Retina (tissue), 1 donor: ENCODE data around the gene ADAMTSL3.
"Not testable (repeated sequence)": the region's sequence is repeated elsewhere in the genome, so short reads cannot be mapped to it uniquely, and the experiment has no call there.

ENCODE experiments used
- DNase-seq: peaks from one replicate; pipeline ENCODE4 v3.0.0-alpha.2; 2016

The ADAMTSL3 gene

DNA sequence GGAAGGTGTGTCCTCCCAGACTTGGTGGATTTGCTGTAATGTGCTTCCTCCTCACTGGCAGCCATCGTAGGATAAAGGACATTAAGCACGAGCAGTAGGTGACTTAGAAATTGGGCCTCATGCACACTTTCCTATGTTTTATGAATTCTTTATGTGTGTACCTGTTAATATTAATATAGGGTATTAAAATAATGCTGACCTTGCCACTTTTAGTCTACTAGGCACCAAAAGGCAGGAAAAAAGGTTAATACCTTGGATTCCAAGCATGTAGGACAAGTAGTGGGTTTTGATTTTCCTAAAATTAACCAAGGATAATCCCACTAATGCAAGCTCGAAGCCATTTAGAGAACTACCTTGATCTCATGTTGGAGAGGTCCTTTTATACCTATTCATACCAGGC, 55.9 kb downstream of the ADAMTSL3 start:
- DNase-seq: no peak

- no peak for DNase-seq
Measured at GRCh38 chr15:83710452-83710851, 56.5 kb downstream of the ADAMTSL3 start.

DNA sequence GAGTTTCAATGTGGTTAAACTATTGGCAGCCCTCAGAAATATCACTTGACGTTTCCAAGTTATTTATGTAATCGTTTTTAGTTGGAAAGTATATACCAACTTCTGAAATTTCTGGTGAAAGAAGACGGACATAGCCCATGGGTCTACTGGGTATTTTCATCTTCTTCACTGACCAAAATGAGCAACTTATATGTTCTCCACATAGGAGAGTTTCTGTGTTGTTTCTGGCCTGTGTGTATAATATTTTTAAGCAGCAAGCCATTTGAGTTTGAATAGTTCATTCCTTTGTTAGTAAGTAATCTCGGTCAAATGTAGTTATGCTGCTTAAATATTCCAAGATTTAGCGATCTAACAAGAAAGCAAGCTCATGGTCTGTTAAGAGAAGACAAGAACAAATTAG, 57.3 kb downstream of the ADAMTSL3 start:
- DNase-seq: no peak

- no peak for DNase-seq
Measured at GRCh38 chr15:83713242-83713641, 59.3 kb downstream of the ADAMTSL3 start.

DNA sequence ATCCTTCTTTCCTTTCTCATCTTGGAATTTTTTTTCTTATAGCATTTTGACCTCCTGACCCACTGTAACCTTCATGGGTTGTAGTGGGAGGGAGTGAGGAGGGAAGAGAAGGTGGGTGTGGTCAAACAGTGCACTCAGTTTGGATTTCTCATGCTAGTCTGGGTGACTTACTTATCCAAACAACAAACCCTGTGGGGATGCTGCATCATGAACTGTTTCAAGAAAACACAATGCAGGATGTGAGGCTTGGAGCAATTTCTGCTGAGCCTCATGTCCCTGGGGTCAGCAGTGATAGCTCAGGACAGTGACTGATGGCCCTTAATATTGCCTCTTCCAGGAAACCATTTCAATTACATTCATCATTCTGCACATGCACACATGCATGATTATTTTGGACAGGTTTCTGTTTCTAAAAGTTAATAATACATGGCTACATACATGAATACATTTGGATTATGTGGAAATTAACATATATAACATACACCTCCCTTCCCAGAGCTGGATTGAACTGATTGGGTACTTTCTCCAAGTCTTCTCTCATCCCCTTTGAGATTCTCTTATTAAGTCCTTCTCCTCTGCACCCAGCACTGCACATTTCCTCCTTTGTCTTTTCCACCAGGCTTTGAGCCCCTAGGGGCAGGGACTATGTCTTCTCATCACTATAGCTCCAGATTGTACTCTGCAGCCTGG, 61.2 kb downstream of the ADAMTSL3 start:
- DNase-seq: no peak

DNA sequence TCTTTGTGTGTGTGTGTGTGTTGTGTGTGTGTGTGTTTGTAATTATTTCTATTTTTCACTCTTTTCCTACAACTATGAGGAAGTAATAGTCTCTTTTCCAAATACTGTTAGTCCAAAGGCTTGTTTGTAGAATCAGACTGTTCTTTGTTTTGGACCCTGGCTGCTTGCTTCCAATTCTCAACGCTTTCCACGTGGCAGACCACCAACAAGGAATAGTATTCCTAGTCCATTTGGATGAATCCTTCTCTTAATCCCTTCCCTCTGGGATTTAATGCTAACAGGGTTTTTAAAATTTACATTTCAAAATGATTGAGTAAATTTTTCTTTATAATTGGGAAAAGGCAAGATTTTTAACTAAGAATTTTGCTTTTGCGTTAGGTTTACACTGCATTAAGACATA, 62.7 kb downstream of the ADAMTSL3 start:
- no peak for DNase-seq

DNA sequence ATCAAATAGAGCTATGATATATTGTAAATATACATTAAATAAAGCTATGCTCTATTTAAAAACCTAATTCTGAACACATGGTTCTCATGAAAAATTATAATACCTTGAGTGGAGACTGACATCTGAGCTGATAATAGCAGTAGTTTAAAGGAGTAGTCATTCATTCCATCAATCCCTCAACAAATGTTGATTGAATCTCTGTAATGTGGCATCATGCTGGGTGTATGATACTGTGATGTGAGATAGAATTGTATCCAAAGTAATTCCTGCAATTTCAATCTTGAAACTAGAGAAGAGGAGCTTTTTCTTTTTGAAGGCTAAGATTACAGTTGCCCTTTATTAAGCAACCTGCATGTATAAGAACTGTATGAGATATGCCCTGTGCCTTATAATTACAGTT, 63.1 kb downstream of the ADAMTSL3 start:
- DNase-seq: no peak

DNA sequence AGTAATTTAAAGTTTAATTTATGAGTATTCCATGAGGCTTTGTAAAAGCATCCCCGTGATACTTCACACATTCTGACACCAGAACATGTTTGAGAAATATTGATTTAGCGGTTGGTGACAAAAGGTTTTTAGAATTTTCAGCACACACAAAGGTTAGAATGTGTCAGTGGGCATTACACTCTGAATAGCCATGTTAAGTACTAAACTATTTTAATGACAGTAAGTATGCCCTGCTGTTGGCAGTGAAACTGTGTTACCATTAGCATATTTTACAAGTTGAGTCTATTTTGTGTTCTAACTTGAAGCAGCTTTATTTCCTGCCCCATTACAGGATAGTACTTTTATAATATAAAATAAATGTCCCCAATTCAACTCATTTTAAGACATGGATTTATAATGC, 66.5 kb downstream of the ADAMTSL3 start:
- no peak for DNase-seq

DNA sequence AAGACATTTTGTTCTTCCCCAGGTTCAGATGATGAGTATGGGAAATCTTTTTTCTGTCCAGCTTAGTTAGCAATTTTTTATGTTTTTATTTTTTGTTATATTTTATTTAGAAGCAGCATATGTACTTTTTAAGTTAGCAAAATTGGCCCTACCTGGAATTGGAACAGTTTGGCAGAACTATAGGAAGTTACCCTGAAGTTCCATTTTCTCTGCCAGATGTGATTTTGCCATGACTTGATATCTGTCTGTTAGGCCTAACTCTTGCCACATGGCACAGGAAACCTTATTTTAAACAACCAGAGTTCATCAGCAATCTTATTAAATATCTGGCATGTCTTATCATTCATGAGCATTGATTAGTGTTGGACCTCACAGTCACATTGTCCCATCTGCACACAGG, 67.1 kb downstream of the ADAMTSL3 start:
- no peak for DNase-seq

GRCh38 chr15:83721981-83722380, 68.1 kb downstream of the ADAMTSL3 start:
- DNase-seq: no peak

DNA sequence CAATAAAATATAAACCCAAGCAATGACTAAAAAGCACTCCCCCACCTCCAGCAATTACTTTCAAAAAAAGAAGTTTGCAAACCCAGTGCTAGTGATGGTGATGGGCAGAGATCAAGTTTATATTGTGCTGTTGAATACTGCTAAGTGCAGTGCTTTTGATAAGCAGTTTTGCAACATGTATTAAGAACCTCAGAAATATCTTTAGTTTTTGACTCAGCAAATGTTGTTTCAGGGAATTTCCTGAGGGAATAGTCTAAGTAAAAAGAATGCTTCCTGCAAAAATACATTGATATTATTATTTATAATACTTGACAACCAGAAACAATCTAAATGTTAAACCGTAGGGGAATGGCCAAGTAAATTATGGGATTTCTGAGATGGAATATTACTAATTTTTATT, 69.3 kb downstream of the ADAMTSL3 start:
- DNase-seq: no peak

GRCh38 chr15:83732196-83732595, 78.3 kb downstream of the ADAMTSL3 start:
- no peak for DNase-seq

DNA sequence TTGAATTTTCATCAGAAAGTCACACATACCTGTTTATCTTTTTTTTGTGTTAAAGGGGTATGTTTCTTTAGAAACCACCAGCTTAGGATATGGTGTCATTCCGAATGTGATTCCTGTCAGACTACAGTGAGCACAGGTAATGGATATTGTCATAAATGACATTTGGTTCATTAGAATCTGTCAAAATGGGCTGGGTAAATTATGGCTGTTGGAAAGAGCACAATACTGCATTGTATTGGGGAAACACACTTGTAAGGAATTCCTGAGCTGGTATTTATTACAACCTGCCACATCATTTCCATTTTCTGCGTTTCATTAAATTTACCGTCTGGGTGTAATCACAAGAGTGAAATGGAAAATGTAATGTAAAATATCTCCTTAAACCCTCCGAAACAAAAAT, 78.8 kb downstream of the ADAMTSL3 start:
- DNase-seq: no peak

- no peak for DNase-seq
Measured at GRCh38 chr15:83733206-83733605, 79.3 kb downstream of the ADAMTSL3 start.

GRCh38 chr15:83733691-83734090, 79.8 kb downstream of the ADAMTSL3 start:
- no peak for DNase-seq

GRCh38 chr15:83734487-83734886, 80.6 kb downstream of the ADAMTSL3 start:
- DNase-seq: no peak

DNA sequence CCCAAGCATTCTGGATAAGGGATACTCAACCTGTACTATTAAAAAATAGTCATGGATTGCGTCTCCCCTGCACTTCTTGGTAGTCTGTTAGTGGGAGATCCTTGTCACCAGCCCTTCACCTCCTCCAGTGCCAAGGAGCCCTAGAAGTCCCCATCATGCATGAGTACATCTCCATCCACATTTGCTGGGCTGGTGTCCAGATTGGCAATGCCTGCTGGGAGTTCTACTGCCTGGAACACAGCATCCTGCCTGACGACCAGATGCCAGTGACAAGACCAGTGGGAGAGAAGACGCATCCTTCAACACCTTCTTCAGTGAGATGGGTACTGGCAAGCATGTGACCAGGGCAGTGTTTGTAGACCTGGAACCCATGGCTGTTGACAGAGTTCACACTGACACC, 85.7 kb downstream of the ADAMTSL3 start:
- DNase-seq: no peak

DNA sequence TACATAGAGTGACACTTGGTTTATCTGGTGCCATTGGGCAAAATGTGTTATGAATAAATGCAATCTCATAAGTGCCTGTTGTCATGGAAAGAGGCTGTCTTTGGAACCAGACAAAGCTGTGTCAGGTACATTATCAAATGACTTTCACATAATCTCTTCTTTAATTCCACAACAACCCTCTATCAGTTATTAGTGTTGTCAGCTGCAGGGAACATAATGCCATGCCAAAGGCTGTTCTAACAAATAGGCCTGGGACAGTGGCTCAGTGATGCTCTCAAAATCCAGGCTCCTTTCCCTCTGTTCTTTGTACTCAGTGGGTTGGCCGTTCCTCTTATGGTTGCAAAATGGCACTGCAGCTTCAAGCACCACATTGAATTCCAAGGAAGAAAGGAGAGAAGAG, 91.8 kb downstream of the ADAMTSL3 start:
- no peak for DNase-seq

GRCh38 chr15:83746231-83746630, 92.3 kb downstream of the ADAMTSL3 start:
- no peak for DNase-seq

DNA sequence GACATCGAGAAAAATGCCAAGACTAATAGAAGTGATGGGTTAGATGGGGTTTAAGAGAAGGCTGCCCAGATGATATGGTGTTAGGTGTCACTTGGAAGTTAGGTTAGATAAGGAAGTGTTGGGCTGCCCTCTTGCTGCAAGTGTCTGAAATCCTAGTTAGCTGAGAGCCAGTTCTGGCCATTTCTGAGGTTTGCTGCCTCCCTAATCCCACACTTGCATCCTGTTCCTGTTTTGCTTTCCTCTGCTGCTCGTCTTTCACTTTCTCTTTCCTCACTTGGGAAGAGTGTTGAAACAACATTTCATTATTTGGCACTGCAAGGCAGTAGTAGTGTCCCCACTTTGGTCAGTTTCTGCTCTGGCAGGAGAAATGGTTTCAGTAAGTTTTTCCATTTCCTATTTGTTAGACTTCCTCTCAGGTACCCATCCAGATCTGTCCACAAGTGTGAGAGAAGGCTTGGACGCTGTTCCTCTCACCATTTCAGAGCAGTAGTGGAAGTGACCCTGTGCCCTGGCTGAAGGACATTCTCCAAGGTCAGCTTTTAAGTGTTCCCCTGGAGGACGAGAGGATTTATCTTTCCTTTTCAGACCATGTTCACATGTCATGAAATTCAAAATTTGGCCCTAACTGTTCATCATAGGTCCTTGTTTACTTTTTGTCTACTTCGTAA, 93.3 kb downstream of the ADAMTSL3 start:
- DNase-seq: no peak

DNA sequence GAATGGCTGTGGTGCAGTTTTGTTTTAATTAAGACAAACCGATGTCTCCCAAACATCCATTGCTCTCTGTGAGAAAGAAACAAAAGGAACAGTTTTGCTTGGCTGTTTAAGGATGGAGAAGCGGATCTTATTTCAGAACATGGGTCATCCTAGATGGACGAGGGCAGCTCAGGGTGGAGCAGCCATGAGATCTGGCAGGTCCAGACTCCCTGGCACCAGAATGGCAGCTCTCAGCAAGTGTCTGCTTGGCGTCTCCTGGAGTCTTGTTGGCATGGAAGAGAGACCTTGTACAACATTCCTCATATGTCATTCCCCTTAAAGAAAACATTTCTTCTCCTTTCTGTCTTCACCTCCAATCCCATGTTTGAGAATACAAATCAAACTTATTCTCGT, 93.8 kb downstream of the ADAMTSL3 start:
- no peak for DNase-seq

- no peak for DNase-seq
Measured at GRCh38 chr15:83753872-83754493, 100.1 kb downstream of the ADAMTSL3 start.

- DNase-seq: not testable (repeated sequence)
Measured at GRCh38 chr15:83757291-83757690, 103.4 kb downstream of the ADAMTSL3 start.

DNA sequence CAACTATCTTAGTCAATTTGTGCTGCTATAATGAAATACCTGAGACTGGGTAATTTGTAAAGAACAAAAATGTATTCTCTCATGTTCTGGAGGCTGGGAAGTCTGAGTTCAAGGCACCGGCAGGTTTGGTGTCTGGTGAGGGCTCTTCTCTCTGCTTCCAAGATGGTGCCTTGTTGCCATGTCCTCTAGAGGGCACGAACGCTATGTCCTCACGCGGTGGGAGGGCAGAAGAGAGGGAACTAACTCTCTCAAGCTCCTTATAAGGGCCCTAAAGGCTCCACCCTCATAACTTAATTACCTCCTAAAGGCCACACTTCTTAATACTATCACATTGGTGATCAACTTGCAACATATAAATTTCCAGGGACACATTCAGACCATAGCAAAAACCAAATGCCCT, 108.4 kb downstream of the ADAMTSL3 start:
- DNase-seq: no peak
